GM19452 (cell line): ENCODE results near the gene NEUROG2.
"Not testable (repeated sequence)": the region's sequence is repeated elsewhere in the genome, so short reads cannot be mapped to it uniquely, and the experiment has no call there.

Experiments
- ATAC-seq: cut with Tn5 transposase; IDR thresholded peaks from one replicate; pipeline ENCODE4 v1.9.1; 2021; ENCODE audit not compliant: unreplicated experiment

Gene NEUROG2

GRCh38 chr4:112516066-112516470 lies at the start of gene NEUROG2:
Gene NEUROG2 (minus strand): TSS chr4:112516180. CDS start chr4:112515475, 705 bp downstream.
- no peak for ATAC-seq

- no peak for ATAC-seq
These were observed 48.8 kb upstream of the NEUROG2 start for GRCh38 chr4:112564706-112565270.

- ATAC-seq = no peak
These were observed 47.6 kb upstream of the NEUROG2 start for GRCh38 chr4:112563431-112564200.

- ATAC-seq = no peak
These were observed 46.4 kb upstream of the NEUROG2 start for GRCh38 chr4:112562254-112562879.

GRCh38 chr4:112560084-112560483 lies 44.1 kb upstream of the NEUROG2 start:
- ATAC-seq = no peak

GRCh38 chr4:112559053-112559452 lies 43.1 kb upstream of the NEUROG2 start:
- no peak for ATAC-seq

- ATAC-seq = no peak
These were observed 41.9 kb upstream of the NEUROG2 start for GRCh38 chr4:112557676-112558411.

- not testable (repeated sequence) for ATAC-seq
These were observed 38.3 kb upstream of the NEUROG2 start for GRCh38 chr4:112554271-112554670.

- no peak for ATAC-seq
These were observed 36.7 kb upstream of the NEUROG2 start for GRCh38 chr4:112552668-112553067.

- ATAC-seq = no peak
These were observed 34.7 kb upstream of the NEUROG2 start for GRCh38 chr4:112550728-112551127.

- no peak for ATAC-seq
These were observed 30.5 kb upstream of the NEUROG2 start for GRCh38 chr4:112546476-112546875.

GRCh38 chr4:112545346-112545745 lies 29.4 kb upstream of the NEUROG2 start:
- no peak for ATAC-seq

GRCh38 chr4:112540695-112541094 lies 24.7 kb upstream of the NEUROG2 start:
- no peak for ATAC-seq

- no peak for ATAC-seq
These were observed 20.1 kb upstream of the NEUROG2 start for GRCh38 chr4:112536123-112536522.

- ATAC-seq = no peak
These were observed 16.3 kb upstream of the NEUROG2 start for GRCh38 chr4:112532267-112532666.

- ATAC-seq = no peak
These were observed 15.2 kb upstream of the NEUROG2 start for GRCh38 chr4:112531146-112531545.

GRCh38 chr4:112526061-112526460 lies 10.1 kb upstream of the NEUROG2 start:
- ATAC-seq = no peak

GRCh38 chr4:112523764-112524505 lies 8.0 kb upstream of the NEUROG2 start:
- peak; percentile 76 for ATAC-seq

- peak; percentile 47 for ATAC-seq
These were observed 7.2 kb upstream of the NEUROG2 start for GRCh38 chr4:112523008-112523721.

- not testable (repeated sequence) for ATAC-seq
These were observed 6.5 kb upstream of the NEUROG2 start for GRCh38 chr4:112522431-112522830.
